Gastrocnemius medialis (tissue), 4 donors: Measurements from ENCODE around the gene PGPEP1. TPM values are rescaled to one million over a fixed set of nuclear protein-coding genes. Genes with fewer than 3 reads are reported as not detected.
"Not testable (repeated sequence)": the region's sequence is repeated elsewhere in the genome, so short reads cannot be mapped to it uniquely, and the experiment has no call there.

ENCODE experiments used
- ATAC-seq, 2 donors: fragments of 150-250 bp; one replicate each; pipeline ENCODE4 v1.9.1; 2016
- DNase-seq, 2 donors: peaks; one replicate each; pipeline ENCODE4 v3.0.0-alpha.2; 2019
- H3K27ac ChIP-seq, 4 donors: fragments of 200-600 bp; sonication (generic); 1 replicate in 1 of 4; 2 replicates in 3 of 4; pipeline ENCODE4 v1.5.1; 2016 to 2018; ENCODE audit warnings: mild to moderate bottlenecking in 2 of 4, moderate library complexity in 1 of 4
- H3K27me3 ChIP-seq, 3 donors: fragments of 200-600 bp; sonication (generic) in 2 of 3; 1 replicate in 1 of 3; 2 replicates in 2 of 3; pipeline versions ENCODE4 v1.5.1 to v1.6.0; 2016 to 2019; ENCODE audit warnings: mild to moderate bottlenecking in 1 of 3, moderate library complexity in 1 of 3
- H3K36me3 ChIP-seq, 2 donors: fragments of 200-600 bp; sonication (generic) in 1 of 2; one replicate each; pipeline ENCODE4 v1.5.1; 2017 to 2018
- H3K4me1 ChIP-seq, 2 donors: fragments of 200-600 bp; sonication (generic) in 1 of 2; one replicate each; pipeline ENCODE4 v1.5.1; 2016 to 2017; ENCODE audit warnings: mild to moderate bottlenecking in 2 of 2
- H3K4me3 ChIP-seq, 4 donors: fragments of 200-600 bp; sonication (generic) in 3 of 4; 1 replicate in 1 of 4; 2 replicates in 3 of 4; pipeline ENCODE4 v1.5.1; 2016 to 2019; ENCODE audit warnings: mild to moderate bottlenecking in 2 of 4
- H3K9me3 ChIP-seq, 3 donors: fragments of 200-600 bp; sonication (generic) in 2 of 3; 1 replicate in 1 of 3; 2 replicates in 2 of 3; pipeline ENCODE4 v1.5.1; 2016 to 2019
- CTCF ChIP-seq, 5 experiments: fragments of 450-650 bp in 3 of 5; fragments of 200-600 bp in 2 of 5; sonication (generic) in 2 of 5; IDR thresholded peaks in 4 of 5; conservative IDR thresholded peaks in 1 of 5; 1 replicate in 4 of 5; 2 replicates in 1 of 5; pipeline ENCODE4 v1.5.1; 2016 to 2019; ENCODE audit warnings: antibody characterized with exemption in 5 of 5, mild to moderate bottlenecking in 3 of 5, moderate library complexity in 3 of 5
- POLR2A ChIP-seq, 2 donors: fragments of 450-650 bp; IDR thresholded peaks; one replicate each; pipeline ENCODE4 v1.6.1; 2017; ENCODE audit warnings: antibody characterized with exemption in 2 of 2, mild to moderate bottlenecking in 2 of 2, moderate library complexity in 2 of 2
- in situ Hi-C, 4 donors: fragments of 200-750 bp; cut with MboI; loops; one replicate each; pipeline versions ENCODE4 v1.15.0 to v1.8.0; 2017; ENCODE audit warnings: low sequenced_read_pairs in 4 of 4
- intact Hi-C: fragments of 100-400 bp; cut with DNase I; formaldehyde crosslinking; loops from one replicate; pipeline ENCODE4 v1.15.1; 2023; ENCODE audit warnings: low total_unique reads
- total RNA-seq, 4 donors: library from RNA; depleted of rRNA; stranded (reverse); fragments of >200 nt; gene quantifications; one replicate each; pipeline versions ENCODE4 v1.1.0 to v1.2.3, GENCODE V29; 2016

PGPEP1 gene
- total RNA-seq, 4 donors from 2014 or later, result 11.7 to 42.3 (median 23.6) TPM

- H3K4me1 ChIP-seq, result peaks cover 0 to 10% of the 10 kb centered on the region in 2 donors
- H3K4me3 ChIP-seq, result no peak overlapping the region
- intact Hi-C loops (no loop called here), in situ Hi-C loops (no loop called here)
- TF ChIP-seq CTCF (IDR thresholded peaks at IDR 0.05 in 4 of 5, conservative IDR thresholded peaks at IDR 0.05 in 1 of 5), result no peak
- TF ChIP-seq POLR2A (IDR thresholded peaks at IDR 0.05), result no peak
- ATAC-seq (no peak), DNase-seq (no peak)
- H3K27me3 ChIP-seq, result no peaks in the 10 kb centered on the region
- H3K9me3 ChIP-seq, result no peaks in the 10 kb centered on the region
- no peak overlapping the region for H3K27ac ChIP-seq
- peaks cover 0 to 51% of the 10 kb centered on the region in 2 donors for H3K36me3 ChIP-seq
Measured at GRCh38 chr19:18361646-18362045, 21.2 kb downstream of the PGPEP1 start.

- no peaks in the 10 kb centered on the region for H3K9me3 ChIP-seq
- ATAC-seq, result no peak
- intact Hi-C loops (no loop called here), in situ Hi-C loops (no loop called here)
- TF ChIP-seq POLR2A (IDR thresholded peaks at IDR 0.05) (no peak), CTCF (IDR thresholded peaks at IDR 0.05 in 4 of 5, conservative IDR thresholded peaks at IDR 0.05 in 1 of 5) (no peak)
- H3K4me3 ChIP-seq, result no peak overlapping the region
- H3K27ac ChIP-seq, result peak overlapping the region in 1 of 4 donors; percentile 66
- H3K36me3 ChIP-seq, result peaks cover 0 to 39% of the 10 kb centered on the region in 2 donors
- H3K27me3 ChIP-seq, result no peaks in the 10 kb centered on the region
- H3K4me1 ChIP-seq, result peaks cover 0 to 10% of the 10 kb centered on the region in 2 donors
- DNase-seq, result no peak
Measured at GRCh38 chr19:18362934-18363542, 22.6 kb downstream of the PGPEP1 start.

GRCh38 chr19:18363787-18364186 lies 23.4 kb downstream of the PGPEP1 start:
- no peak for TF ChIP-seq CTCF (IDR thresholded peaks at IDR 0.05 in 4 of 5, conservative IDR thresholded peaks at IDR 0.05 in 1 of 5)
- no peak for TF ChIP-seq POLR2A (IDR thresholded peaks at IDR 0.05)
- Histone ChIP-seq H3K27me3 (no peaks in the 10 kb centered on the region), H3K4me1 (peaks cover 0 to 10% of the 10 kb centered on the region in 2 donors), H3K9me3 (no peaks in the 10 kb centered on the region), H3K36me3 (peaks cover 0 to 39% of the 10 kb centered on the region in 2 donors), H3K4me3 (no peak overlapping the region), H3K27ac (peak overlapping the region in 3 of 4 donors; percentile 56 to 66 (median 63))
- ATAC-seq (no peak), DNase-seq (no peak)
- in situ Hi-C loops (no loop called here), intact Hi-C loops (no loop called here)

GRCh38 chr19:18364277-18364825 lies 24.0 kb downstream of the PGPEP1 start:
- H3K4me1 ChIP-seq, H3K4me3 ChIP-seq, H3K9me3 ChIP-seq, H3K27me3 ChIP-seq, in situ Hi-C loops, ATAC-seq, DNase-seq, intact Hi-C loops: not testable (repeated sequence)
- Histone ChIP-seq H3K36me3 (peaks cover 0 to 33% of the 10 kb centered on the region in 2 donors), H3K27ac (peak overlapping the region; percentile 42 to 66 (median 60))

- peaks cover 0 to 27% of the 10 kb centered on the region in 2 donors for H3K36me3 ChIP-seq
- no peak overlapping the region for H3K4me3 ChIP-seq
- H3K4me1 ChIP-seq, result peaks cover 0 to 10% of the 10 kb centered on the region in 2 donors
- DNase-seq (peak in 1 of 2 donors; percentile 34), ATAC-seq (peak; percentile 59 to 60)
- intact Hi-C loops (no loop called here), in situ Hi-C loops (no loop called here)
- H3K27me3 ChIP-seq, result no peaks in the 10 kb centered on the region
- TF ChIP-seq CTCF (IDR thresholded peaks at IDR 0.05 in 4 of 5, conservative IDR thresholded peaks at IDR 0.05 in 1 of 5), result no peak
- no peaks in the 10 kb centered on the region for H3K9me3 ChIP-seq
- peak overlapping the region; percentile 57 to 66 (median 63) for H3K27ac ChIP-seq
Measured at GRCh38 chr19:18364826-18365528, 24.6 kb downstream of the PGPEP1 start.
